ENCODE data around the gene RPL18.
"Not testable (repeated sequence)": the region's sequence is repeated elsewhere in the genome, so short reads cannot be mapped to it uniquely, and the experiment has no call there.

Gene RPL18

DNA sequence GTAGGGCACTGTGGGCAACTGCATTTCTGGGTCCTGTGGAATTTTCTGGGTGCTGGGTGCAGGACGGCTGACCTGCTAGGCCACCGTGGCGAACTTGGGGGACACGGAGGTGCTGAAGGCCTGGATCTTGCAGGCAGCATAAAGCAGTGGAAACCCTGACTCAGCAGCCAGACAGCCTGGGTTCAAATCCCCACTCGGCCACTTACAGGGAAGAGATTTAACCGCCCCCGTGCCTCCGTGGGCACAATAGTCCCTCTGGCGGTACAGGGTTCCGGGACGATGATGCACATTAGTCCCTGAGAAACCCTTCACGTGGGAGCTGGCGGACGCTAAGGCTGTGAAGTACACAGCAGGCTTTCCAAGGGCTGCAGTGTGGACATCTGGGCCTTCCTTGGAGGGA lies 7.1 kb downstream of the RPL18 start:
- DNase-seq: no peak

DNA sequence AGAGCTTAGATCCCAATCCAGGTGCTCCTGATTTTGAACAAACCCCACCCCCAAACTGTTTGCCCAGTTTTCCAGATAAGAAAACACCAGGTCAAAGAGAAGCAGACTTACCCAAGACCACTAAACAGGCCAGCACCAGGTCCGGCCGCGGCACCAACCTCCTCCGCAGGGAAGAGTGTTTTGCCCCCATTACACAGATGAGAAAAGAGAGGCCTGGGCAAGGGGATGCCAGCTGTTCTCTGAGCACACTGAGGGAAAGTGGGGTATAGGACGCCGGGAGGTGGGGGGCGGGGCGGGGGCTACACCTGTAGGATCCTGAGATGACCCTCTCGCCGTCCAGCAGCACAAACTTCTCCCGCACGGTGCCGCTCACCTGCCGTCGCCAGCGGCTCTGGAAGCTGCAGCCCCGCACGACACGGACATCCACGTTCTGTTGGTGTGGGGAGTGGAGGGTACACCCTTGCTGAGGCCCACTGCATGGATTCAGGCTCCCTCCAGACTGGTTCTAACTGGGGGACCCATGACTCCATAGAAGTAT lies 9.3 kb downstream of the RPL18 start:
- DNase-seq: no peak

DNA sequence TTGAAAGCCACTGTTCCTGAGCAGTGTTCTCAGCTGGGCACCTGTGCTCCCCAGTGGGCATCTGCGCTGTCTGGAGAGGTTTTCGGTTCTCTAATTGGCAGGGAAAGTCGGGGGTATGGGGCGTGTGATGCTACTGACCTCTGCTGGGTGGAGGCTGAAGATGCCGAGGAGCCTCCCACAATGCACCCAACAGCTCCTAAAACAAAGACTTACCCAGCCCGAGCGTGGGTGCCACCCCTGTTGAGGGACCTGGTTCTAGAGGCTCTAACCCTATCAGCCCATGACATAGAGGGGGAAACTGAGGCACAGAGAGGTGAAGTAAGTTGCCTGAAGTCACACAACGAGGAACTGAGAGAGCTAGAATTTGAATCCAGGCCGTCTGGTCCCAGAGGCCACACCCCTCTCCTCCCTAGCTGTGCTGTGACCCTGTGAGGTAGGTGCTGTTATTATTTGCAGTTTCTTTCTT lies 10.1 kb downstream of the RPL18 start:
- peak; percentile 71 to 80 for DNase-seq

DNA sequence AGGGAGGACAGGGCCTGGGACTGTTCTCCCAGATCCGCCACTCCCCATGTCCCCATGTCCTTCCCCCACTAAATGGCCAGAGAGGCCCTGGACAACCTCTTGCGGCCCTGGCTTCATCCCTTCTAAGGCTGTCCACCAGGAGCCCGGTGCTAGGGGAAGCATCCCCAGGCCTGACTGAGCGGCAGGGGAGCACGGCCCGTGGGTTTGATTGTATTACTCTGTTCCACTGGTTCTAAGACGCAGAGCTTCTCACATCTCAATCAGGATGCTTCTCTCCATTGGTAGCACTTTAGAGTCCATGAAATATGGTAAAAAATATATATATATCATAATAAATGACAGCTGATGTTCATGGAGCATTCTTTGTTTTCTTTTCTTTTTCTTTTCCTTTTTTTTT lies 11.6 kb downstream of the RPL18 start:
- no peak for DNase-seq

DNA sequence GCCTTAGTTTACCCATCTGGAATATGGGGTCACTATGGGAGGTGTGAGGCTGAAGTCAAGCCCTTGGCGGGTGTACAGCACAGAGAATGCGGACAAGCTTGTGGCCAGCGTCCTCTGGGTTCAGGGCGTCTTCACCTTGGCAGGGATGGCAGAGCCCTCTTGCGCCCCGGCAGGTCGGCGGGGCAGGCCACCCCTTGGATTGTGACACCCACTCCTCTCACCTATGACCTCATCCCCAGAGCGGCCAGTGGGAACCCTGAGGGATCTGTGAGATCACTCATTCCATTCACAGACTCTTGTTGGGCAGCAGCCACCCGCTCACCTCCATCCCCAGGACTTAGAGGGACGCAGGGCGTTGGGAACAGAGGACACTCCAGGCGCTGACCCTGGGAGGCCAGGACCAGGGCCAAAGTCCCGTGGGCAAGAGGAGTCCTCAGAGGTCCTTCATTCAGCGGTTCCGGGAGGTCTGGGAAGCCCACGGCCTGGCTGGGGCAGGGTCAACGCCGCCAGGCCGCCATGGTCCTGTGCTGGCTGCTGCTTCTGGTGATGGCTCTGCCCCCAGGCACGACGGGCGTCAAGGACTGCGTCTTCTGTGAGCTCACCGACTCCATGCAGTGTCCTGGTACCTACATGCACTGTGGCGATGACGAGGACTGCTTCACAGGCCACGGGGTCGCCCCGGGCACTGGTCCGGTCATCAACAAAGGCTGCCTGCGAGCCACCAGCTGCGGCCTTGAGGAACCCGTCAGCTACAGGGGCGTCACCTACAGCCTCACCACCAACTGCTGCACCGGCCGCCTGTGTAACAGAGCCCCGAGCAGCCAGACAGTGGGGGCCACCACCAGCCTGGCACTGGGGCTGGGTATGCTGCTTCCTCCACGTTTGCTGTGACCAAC lies 12.3 kb downstream of the RPL18 start, which contains the start of gene SPACA4:
TSS of gene SPACA4 (plus strand) at position 280 of the 896 bp plus-strand sequence. CDS start at position 517, 237 bp downstream.
- DNase-seq: no peak

DNA sequence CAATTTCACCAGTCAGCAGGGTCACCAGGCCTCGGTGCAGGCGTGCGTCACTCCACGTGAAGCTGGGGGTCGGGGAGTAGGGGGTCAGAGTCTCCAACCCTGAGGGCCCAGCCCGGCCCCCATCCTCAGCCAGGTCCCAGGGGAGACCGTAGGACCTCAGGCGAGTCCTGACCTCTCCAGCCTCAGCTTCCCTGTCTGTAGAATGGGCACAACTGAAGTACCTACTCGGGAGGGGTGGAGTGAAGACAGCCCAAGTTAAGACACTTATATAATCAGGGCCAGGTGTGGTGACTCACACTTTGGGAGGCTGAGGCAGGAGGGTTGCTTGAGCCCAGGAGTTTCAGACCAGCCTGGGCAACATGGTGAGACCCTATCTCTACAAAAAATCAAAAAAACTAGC lies 15.1 kb downstream of the RPL18 start:
- no peak for DNase-seq

DNA sequence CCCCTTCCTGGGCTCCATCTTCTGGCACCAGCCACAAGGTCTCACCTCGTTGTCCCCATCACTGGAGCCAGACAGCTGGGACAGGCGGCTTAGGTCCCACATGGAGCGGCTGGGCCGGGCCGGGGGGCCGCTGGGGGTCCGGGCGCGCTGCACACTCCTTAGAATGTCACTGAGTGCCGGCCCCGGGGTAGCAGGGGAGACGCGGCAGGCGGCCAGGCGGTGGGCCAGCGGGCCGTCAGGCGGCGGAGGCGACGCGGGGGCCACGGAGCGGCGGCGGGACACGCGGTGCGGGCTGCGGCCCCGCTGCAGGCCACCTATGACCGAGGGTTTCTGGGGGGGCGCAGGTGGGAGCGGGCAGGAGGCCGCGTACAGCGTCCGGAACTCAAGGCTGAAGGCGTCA lies 15.5 kb downstream of the RPL18 start:
- no peak for DNase-seq

DNA sequence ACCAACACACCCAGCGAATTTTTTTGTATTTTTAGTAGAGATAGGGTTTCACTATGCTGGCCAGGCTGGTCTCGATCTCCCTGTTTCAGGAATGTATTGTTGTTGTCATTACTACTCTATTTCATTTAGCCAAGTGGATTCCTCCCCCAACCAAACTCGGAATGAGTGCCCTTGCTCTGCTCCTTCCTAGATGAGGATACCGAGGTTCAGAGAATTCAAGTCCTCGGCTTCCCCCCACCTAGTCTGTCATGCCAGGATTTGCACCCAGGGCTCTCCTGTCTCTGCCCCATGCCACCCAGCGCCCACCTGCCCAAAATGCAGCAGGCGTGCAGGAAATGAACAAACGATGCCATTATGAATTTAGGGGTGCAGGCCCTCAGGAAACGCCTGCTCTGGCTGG lies 16.0 kb downstream of the RPL18 start:
- no peak for DNase-seq

DNA sequence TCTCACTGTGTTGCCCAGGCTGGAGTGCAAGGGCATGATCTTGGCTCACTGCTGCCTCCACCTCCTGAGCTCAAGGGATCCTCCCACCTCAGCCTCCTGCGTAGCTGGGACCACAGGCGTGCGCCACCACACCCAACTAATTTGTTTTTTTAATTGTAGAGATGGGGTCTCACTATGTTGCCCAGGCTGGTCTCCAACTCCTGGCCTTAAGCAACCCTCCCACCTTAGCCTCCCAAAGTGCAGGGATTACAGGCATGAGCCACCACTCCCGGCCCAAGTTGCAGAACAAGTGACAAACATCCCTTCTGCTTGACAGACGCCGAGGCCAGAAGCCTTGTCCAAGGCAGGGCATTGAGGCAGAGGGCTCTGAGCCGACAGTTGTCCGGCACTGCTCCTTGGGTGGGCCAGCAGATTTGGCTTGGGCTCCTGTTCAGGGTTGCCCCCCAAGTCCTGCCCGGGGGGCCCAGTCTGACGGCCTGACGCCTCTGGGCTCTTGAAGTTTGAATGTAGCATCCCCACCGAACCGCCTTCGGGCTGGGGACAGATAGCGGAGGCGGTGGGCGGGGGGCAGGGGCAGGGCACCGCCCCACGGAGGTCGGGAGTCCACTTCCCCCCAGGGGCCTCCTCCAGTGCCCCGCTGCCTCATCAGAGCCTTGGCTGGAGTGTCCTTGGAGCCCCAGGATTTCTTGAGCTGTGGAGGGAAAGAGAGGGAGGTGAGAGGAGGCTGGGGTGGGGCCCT lies 18.1 kb downstream of the RPL18 start:
- no peak for DNase-seq

DNA sequence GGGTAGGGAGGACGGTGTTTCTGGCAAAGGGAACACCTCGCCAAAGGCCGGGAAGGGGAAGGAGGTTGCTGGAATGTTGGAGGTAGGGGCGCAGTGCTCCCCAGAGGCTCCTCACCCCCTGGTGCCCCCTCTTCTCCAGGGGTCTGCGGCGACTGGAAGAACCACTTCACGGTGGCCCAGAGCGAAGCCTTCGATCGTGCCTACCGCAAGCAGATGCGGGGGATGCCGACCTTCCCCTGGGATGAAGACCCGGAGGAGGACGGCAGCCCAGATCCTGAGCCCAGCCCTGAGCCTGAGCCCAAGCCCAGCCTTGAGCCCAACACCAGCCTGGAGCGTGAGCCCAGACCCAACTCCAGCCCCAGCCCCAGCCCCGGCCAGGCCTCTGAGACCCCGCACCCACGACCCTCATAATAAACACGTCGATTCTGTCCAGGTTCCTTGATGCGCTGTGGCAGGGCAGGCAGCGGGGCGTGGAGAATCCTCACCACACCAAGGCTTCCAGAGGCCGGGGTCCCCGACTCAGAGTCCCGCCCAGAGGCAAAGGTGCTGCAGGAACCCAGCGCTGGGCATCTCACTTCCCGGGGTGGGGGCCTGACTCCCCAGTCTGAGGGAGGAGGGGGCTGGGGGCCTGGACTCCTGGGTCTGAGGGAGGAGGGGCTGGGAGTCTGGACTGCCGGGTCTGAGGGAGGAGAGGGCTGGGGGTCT lies 19.8 kb downstream of the RPL18 start:
- no peak for DNase-seq

DNA sequence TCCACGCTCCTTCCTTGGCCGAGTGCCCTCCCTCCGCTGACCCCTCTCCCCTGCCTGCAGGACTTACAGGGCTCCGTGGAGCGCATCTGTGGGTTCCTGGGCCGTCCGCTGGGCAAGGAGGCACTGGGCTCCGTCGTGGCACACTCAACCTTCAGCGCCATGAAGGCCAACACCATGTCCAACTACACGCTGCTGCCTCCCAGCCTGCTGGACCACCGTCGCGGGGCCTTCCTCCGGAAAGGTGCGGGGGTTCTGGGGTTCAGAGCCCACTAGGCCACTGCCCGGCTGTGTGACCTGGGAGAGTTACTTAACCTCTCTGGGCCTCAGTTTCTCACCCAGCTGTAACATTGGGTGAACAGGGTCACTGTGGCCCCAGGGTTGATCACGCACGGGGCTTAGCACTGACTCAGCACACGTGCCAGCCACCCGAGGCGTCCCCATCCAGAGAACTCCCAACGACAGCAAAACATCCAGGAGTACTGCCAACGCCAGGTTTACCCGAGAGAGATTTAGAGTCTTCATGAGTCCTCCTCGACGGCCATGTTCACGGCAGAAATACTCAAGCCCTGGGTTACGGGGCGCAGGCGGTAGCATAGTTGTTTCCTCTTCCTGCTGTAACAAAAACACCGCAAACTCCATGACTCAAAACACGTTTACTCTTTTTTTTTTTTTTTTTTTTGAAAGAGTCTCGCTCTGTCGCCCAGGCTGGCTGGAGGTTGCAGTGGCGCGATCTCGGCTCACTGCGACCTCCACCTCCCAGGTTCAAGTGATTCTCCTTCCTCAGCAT lies 22.1 kb downstream of the RPL18 start:
- DNase-seq: no peak

DNA sequence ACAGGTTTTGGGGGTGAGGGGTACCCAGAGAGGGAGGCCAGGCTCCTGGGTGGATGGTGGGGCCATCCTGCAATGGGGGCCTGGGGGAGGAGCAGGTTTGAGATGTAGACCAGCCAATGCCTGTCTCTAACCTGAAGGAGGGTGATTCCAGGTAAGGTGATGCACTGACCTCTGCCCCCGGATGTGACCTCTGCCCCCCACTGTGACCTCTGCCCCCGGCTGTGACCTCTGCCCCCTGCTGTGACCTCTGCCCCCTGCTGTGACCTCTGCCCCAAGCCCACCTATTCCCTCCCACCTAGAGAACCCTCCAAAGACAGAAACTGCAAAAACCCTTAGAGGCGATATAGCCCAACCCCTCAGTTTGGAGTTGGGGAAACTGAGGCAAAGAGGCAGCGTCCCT lies 22.7 kb downstream of the RPL18 start:
- DNase-seq: no peak

DNA sequence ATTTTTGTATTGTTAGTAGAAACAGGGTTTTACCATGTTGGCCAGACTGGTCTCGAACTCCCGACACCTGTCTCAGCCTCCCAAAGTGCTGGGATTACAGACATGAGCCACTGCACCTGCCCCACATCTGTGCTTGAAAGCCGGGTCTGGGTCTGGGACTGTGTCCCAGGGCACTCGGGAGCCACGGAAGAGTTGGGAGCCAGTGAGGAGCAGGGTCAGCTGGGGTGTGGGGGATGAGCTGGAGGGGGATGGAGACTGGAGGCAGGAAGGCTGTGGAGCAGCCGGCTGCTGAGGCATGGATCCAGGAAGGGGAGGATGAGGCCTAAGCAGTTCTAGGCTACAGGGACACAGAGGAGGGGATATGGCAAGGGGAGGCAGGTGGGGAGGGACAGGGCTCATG lies 23.1 kb downstream of the RPL18 start:
- DNase-seq: no peak

DNA sequence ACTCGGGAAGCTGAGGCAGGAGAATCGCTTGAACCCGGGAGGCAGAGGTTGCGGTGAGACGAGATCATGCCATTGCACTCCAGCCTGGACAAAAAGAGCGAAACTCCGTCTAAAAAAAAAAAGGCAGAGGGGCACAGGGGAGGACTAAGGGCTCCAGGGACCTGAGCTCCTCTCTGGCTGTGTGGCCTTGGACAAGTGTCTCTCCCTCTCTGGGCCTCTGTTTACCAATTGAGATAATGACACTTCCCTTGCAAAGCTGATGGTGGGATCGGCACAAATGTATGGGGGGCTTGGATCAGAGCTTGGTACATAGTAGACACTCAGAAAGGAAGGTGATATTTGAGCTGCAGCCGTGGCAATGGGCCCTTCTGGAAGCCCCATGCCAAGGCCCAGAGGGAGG lies 23.8 kb downstream of the RPL18 start:
- no peak for DNase-seq

DNA sequence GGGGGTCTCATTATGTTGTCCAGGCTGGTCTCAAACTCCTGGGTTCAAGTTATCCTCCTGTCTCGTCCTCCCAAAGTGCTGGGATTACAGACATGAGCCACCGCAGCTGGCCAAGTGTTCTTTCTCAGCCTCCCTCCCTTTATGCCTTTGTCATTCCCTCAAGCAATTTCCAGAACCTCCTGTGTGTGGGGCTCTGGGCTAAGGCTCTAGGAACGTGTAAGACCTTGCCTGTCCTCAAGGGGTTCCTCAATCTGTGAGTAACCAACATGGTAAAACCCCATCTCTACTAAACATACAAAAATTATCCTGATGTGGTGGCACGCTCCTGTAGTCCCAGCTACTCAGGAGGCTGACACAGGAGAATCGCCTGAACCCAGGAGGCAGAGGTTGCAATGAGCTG lies 28.0 kb downstream of the RPL18 start:
- DNase-seq: no peak

DNA sequence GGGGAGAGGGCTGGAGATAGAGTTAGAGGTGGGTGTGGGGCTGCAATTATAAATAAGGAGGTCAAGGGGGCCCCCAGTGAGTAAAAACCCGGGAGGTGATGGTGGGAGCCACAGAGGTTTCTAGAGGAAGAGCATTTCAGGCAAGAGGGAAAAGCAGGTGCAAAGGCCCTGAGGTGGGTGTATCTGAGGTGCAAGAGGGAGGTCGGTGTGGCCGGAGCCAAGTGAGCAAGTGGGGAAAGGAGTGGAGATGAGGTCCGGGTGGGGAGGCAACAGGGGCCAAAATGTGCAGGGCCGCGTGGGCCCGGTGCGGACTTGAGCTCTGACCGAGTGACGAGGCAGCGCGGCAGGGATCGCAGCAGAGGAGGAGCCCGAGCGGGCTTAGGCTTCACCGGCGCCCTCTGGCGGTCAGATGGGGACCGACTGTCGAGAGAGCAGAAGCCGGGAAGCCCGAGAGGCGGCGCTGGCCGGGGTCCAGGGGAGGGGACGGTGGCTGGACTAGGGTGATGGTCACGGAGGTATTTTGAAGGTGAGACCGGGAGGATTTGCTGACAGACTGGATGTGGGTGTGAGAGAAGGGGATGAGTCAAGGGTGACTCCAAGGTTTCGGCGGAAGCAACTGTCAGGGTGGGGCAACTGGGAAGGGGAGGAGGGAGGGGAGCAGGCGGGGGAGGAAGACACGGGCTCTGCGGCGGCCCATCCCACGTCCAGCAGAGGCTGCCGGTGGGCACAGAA lies 30.1 kb downstream of the RPL18 start:
- DNase-seq: peak; percentile 56 to 91

DNA sequence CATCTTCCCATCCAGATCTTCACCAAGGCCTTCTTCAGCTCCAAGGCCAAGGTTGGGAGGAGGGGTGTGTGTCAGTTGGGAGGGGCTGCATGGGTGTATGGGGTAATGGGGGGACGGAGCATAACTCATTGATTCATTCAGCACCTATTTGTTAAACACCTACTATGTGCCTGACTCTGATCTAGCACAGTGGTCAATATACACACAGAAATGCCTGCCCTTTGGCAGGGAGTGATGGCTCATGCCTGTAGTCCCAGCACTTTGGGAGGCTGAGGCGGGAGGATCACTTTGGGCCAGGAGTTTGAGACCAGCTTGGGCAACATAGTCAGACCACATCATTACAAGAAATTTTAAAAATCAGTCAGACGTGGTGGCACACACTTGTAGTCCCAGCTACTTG lies 31.6 kb downstream of the RPL18 start:
- DNase-seq: no peak

DNA sequence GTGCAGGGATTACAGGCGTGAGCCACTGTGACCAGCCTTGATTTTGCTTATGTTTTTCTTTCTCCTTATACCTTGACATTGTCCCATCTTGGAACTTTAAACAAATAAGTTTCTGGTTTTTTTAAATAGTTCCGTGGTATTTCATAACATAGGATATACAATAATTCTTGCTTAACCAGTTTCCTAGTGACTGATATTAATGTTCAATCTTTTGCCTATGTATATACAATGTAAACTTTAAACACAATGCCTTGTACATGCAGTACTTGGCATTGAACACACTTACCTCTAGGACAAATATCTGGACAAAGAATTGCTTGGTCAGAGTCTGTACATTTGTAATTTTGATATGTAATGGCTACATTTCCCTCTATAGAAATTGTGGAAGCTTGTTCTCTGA lies 36.8 kb downstream of the RPL18 start:
- no peak for DNase-seq

DNA sequence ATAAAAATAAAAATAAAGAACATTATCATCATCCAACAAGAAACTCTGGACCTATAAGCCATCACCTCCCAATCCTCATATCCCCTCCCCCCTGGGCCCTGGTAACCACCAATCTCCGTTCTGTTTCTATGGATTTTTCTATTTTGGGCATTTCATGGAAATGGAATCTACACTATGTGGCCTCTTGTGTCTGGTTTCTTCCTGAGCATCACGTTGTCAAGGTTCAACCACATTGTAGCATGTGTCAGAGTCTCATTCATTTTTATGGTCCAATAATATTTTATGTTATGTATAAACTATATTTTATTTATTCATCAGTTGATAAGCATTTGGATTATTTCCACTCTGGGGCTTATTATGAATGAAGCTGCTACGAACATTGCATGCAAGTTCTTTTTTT lies 40.1 kb downstream of the RPL18 start:
- DNase-seq: no peak

DNA sequence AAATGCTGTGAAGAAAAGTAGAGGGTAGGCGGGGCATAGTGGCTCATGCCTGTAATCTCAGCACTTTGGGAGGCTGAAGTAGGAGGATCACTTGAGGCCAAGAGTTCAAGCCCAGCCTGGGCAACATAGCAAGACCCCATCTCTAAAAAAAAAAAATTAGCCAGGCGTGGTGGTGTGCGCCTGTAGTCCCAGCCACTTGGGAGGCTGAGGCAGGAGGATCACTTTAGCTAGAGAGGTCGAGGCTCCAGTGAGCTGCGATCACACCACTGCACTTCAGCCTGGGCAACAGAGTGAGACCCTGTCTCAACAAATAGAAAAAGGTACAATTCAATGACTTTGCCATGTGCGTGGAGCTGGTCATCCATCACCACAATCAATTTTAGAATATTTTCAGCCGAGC lies 41.1 kb downstream of the RPL18 start:
- DNase-seq: not testable (repeated sequence)

DNA sequence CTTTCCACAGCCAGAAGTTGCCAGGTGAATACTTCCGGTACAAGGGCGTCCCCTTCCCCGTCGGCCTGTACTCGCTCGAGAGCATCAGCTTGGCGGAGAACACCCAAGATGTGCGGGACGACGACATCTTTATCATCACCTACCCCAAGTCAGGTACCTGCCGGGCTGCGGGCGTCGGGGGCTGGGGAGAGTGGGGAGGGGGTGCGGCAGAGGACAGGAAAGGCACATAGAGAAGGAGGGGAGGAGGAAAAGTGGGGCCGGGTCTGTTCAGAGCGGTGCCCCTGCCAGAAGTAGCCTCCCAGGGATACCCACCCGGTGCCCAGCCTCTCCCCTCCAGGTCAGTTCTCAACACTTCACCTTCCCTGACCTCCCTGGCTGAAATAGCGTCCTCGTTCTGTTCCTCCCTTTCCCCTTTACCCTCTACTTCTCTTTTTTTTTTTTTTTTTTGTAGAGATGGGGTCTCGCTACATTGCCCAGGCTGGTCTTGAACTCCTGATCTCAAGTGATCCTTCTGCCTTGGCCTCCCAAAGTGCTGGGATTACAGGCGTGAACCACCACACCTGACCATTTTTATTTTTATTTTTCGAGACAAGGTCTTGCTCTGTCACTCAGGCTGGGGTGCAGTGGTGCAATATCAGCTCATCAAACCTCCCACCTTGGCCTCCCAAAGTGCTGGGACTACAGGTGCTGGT lies 42.9 kb downstream of the RPL18 start:
- DNase-seq: no peak
